ENCODE results near the gene CCDC24.

GRCh38 chr1:43978551-43979260 lies 12.7 kb upstream of the CCDC24 start, which contains the start of gene B4GALT2:
- TF ChIP-seq CTCF (IDR thresholded peaks at IDR 0.05; ENCODE audit: insufficient read depth, low read depth, low read length): no peak
- no peak for TF ChIP-seq EZH2 (IDR thresholded peaks at IDR 0.05; ENCODE audit: insufficient read depth, low read length)
